ENCODE data around the gene TAF4B. TPM values are rescaled to one million over a fixed set of nuclear protein-coding genes. Genes with fewer than 3 reads are reported as not detected.

Gene TAF4B
- total RNA-seq, 2 experiments from 2014 or later = 6.9 to 9.3 TPM

DNA sequence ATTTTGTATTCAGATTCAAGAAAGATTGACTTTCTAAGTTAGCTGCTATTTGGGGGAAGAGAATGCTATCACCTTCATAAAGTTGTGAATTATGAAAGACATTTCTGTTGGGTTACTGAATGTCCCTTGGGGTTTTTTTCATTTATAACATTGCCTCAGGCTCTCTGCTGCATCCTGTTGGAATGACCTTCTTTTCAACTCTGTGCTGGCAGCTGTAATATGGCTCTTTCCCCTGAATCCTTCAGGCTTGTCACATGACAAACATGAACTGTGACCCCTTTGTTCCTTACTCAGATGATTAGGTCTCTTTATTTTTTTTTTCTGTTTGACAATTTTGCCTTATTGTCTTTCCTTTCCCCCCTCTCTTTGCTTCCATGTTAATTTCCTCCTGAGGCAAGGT, 159.8 kb downstream of the TAF4B start:
- no peaks in the 10 kb centered on the region for H3K4me1 Mint-ChIP-seq
- peaks cover 6% of the 10 kb centered on the region for H3K36me3 Mint-ChIP-seq

DNA sequence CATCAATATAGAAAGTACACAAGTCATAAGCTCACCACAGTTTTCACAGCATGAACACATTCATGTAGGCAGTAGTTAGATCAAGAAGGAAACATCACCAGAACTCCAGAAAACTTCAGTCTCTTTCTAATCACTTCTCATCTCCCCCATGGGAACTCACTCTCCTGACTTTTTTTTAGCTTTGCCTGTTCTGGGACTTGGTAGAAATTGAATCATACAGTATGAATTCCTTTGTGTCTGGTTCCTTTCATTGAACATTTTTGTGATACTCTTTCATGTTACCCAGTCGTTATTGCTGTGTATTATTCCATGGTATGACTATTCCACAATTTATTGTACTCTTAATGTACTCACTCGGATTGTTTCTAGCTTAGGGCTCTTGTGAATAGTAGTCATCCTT, 160.2 kb downstream of the TAF4B start:
- no peaks in the 10 kb centered on the region for H3K4me1 Mint-ChIP-seq
- H3K27me3 Mint-ChIP-seq = no peaks in the 10 kb centered on the region
- peaks cover 6% of the 10 kb centered on the region for H3K36me3 Mint-ChIP-seq
- ATAC-seq (no peak), DNase-seq (no peak)
- no peak overlapping the region for H3K27ac Mint-ChIP-seq
- CTCF ChIA-PET = no interaction called here
- no peak overlapping the region for H3K4me3 Mint-ChIP-seq
- no peaks in the 10 kb centered on the region for H3K9me3 Mint-ChIP-seq (ENCODE audit: low read depth)

More for the DNA sequence above, 159.8 kb downstream of the TAF4B start:
- H3K27me3 Mint-ChIP-seq = no peaks in the 10 kb centered on the region
- H3K9me3 Mint-ChIP-seq (ENCODE audit: low read depth) = no peaks in the 10 kb centered on the region
- H3K27ac Mint-ChIP-seq = no peak overlapping the region
- CTCF ChIA-PET = no interaction called here
- DNase-seq (no peak), ATAC-seq (no peak)
- no peak overlapping the region for H3K4me3 Mint-ChIP-seq

GRCh38 chr18:26394047-26394654, 167.9 kb downstream of the TAF4B start:
- Mint-ChIP-seq H3K27me3 (no peaks in the 10 kb centered on the region), H3K27ac (no peak overlapping the region), H3K4me3 (no peak overlapping the region), H3K4me1 (no peaks in the 10 kb centered on the region), H3K36me3 (peaks cover 6% of the 10 kb centered on the region), H3K9me3 (ENCODE audit: low read depth) (no peaks in the 10 kb centered on the region)
- ATAC-seq (no peak), DNase-seq (no peak)
- CTCF ChIA-PET = interaction anchor here (1.4 kb wide), 1 partner anchor 10 kb away, joined by 4 read pairs; no protein-coding TSS in a partner anchor

DNA sequence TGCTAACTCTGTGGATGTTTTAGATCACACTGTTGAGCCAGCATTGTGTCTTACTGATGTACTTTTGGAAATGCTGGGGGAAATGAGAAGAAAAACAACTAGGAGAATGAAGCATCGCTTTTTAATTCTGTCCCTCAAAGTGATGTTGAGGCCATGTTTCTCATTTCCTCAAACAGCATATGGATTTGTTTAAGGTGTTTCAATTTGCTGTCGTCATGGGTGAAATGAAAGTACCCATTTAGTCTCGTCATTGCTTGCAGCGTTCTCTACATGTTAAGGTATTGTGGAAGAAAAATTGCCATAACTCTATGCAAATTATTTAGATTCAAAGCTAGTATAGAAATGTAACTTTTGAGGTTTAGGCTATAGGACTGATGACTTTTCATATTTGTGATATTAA, 170.8 kb downstream of the TAF4B start:
- Mint-ChIP-seq H3K27me3 (no peaks in the 10 kb centered on the region), H3K27ac (no peak overlapping the region), H3K36me3 (no peaks in the 10 kb centered on the region), H3K4me3 (no peak overlapping the region), H3K4me1 (no peaks in the 10 kb centered on the region), H3K9me3 (ENCODE audit: low read depth) (no peaks in the 10 kb centered on the region)
- DNase-seq = no peak
- CTCF ChIA-PET = no interaction called here
- ATAC-seq = no peak

DNA sequence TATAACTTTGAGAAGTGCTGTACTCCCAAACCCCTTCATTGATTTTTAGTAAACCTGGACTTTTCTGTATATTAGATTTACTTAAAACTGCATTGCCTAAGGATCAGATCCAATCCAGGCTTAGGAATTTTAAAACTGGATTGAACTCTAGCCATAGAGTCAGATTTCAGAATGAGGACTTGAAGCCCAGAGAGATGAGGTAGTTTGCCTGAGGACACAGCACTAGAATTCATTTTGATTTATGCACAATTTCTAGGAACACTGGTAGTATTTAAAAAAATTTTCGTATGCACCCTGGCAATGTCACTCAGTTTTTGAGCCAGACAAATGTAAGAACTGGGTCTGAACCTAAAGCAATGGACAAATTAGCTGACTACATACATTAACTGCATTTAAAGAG, 177.2 kb downstream of the TAF4B start:
- H3K27me3 Mint-ChIP-seq = no peaks in the 10 kb centered on the region
- CTCF ChIA-PET = interaction anchor here (1.5 kb wide), 1 partner anchor 19 kb away, joined by 7 read pairs; no protein-coding TSS in a partner anchor
- H3K4me1 Mint-ChIP-seq = no peaks in the 10 kb centered on the region
- ATAC-seq (no peak), DNase-seq (no peak)
- H3K4me3 Mint-ChIP-seq = no peak overlapping the region
- H3K9me3 Mint-ChIP-seq (ENCODE audit: low read depth) = no peaks in the 10 kb centered on the region
- H3K27ac Mint-ChIP-seq = no peak overlapping the region
- no peaks in the 10 kb centered on the region for H3K36me3 Mint-ChIP-seq

GRCh38 chr18:26405190-26405801, 179.1 kb downstream of the TAF4B start:
- CTCF ChIA-PET = interaction anchor here (1.5 kb wide), 1 partner anchor 21 kb away, joined by 7 read pairs; no protein-coding TSS in a partner anchor

GRCh38 chr18:26406324-26406723, 180.1 kb downstream of the TAF4B start:
- no peaks in the 10 kb centered on the region for H3K36me3 Mint-ChIP-seq
- ATAC-seq (no peak), DNase-seq (no peak)
- no peak overlapping the region for H3K27ac Mint-ChIP-seq
- H3K4me3 Mint-ChIP-seq = no peak overlapping the region
- H3K27me3 Mint-ChIP-seq = no peaks in the 10 kb centered on the region
- H3K4me1 Mint-ChIP-seq = no peaks in the 10 kb centered on the region
- CTCF ChIA-PET = no interaction called here
- H3K9me3 Mint-ChIP-seq (ENCODE audit: low read depth) = no peaks in the 10 kb centered on the region

More at GRCh38 chr18:26405190-26405801, 179.1 kb downstream of the TAF4B start:
- Mint-ChIP-seq H3K4me3 (no peak overlapping the region), H3K36me3 (no peaks in the 10 kb centered on the region), H3K27me3 (no peaks in the 10 kb centered on the region), H3K4me1 (no peaks in the 10 kb centered on the region), H3K9me3 (ENCODE audit: low read depth) (no peaks in the 10 kb centered on the region), H3K27ac (no peak overlapping the region)
- no peak for ATAC-seq
- no peak for DNase-seq

GRCh38 chr18:26406854-26407517, 180.7 kb downstream of the TAF4B start:
- H3K27me3 Mint-ChIP-seq = no peaks in the 10 kb centered on the region
- no peaks in the 10 kb centered on the region for H3K9me3 Mint-ChIP-seq (ENCODE audit: low read depth)
- no peaks in the 10 kb centered on the region for H3K36me3 Mint-ChIP-seq
- CTCF ChIA-PET = no interaction called here
- DNase-seq (no peak), ATAC-seq (no peak)
- H3K4me1 Mint-ChIP-seq = no peaks in the 10 kb centered on the region
- no peak overlapping the region for H3K4me3 Mint-ChIP-seq
- H3K27ac Mint-ChIP-seq = no peak overlapping the region

DNA sequence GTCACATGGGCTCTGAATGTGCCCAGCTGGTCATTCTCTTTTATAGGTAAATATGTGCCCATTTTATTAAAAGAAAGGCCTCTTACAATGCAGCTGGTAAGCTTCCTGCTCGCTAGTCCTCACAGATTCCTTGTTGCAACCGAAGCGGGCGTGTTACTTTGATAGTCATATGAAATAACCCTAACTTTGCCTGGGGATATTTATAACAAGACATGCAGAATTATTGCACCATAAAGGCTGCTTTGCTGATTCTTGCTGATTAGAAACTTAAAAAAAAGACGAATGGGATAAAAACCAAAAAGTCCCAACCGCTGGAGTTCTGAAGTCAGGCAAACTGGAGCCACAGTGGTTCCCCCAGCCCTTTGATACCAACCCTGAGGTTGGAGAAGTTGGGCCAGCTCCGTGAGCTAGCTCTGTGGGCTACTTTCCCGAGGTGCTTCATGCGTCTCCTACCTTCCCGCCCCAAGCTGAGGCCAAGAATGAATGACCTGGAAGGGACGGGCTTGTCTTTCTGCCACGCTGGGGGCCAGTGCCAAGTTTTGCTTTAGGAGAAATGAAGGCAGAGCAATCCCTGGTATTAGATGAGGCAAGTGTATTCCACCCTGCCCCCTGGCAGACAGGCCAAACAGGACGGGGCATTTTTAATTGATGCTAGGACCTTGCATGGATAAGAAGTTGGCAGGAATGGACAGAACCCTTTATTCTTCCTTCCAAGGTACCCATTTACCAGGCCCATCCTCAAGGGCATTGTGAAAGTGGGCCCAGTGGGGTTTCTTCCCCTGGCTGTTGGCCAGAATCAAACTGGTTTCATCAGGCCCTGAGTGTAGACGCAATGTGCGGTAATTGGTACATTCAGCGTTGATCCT, 181.7 kb downstream of the TAF4B start:
- DNase-seq (no peak), ATAC-seq (no peak)
- Mint-ChIP-seq H3K27ac (no peak overlapping the region), H3K36me3 (no peaks in the 10 kb centered on the region), H3K4me3 (no peak overlapping the region), H3K4me1 (no peaks in the 10 kb centered on the region), H3K9me3 (ENCODE audit: low read depth) (no peaks in the 10 kb centered on the region), H3K27me3 (no peaks in the 10 kb centered on the region)
- CTCF ChIA-PET = no interaction called here

DNA sequence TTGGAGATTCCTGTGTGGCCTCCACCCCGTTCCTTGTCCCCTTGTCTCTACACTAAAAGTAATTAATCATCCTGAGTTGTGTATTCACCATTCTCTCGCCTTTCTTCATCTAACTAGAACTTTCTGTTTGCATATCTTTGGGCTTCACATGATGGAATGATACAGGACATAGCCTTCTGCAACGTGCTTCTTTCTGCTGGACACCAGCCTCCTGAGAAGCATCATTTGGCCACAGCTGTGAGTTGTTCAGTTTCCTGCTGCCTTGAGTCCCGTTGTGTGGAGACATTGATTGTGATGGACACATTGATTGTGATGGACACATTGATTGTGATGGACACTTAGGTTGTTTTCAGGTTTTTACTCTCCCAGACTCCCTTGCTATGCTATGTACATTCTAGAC, 182.8 kb downstream of the TAF4B start:
- ATAC-seq (no peak), DNase-seq (no peak)
- CTCF ChIA-PET = no interaction called here
- Mint-ChIP-seq H3K4me3 (no peak overlapping the region), H3K27ac (no peak overlapping the region), H3K27me3 (no peaks in the 10 kb centered on the region), H3K9me3 (ENCODE audit: low read depth) (no peaks in the 10 kb centered on the region), H3K36me3 (no peaks in the 10 kb centered on the region), H3K4me1 (no peaks in the 10 kb centered on the region)

DNA sequence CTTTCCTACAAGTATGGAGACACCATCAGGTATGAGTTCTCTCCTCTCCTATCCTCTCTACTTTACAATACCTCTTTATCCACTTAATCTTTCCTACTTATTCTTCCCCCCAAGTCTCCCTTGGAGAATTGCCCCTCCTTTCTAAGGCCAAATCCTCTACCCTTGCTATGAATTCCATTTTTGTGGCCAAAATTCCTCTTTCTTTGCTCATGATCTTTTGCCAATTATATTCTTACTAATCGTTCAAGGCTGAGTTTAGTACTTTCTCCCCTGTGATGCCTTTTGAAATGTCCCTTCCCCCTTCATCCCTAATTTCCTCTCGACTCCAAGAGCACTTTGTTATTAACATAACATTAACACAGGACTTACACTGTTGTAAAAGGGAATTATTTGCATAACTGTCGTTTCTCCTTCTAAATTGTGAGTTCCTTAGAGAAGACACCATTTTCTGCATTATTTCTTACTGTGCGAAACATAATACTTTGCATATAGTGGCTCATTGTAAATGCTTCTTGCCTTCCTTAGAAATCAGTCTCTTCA, 188.7 kb downstream of the TAF4B start:
- H3K27me3 Mint-ChIP-seq = no peaks in the 10 kb centered on the region
- H3K4me1 Mint-ChIP-seq = no peaks in the 10 kb centered on the region
- H3K27ac Mint-ChIP-seq = no peak overlapping the region
- H3K4me3 Mint-ChIP-seq = no peak overlapping the region
- ATAC-seq = no peak
- no peaks in the 10 kb centered on the region for H3K9me3 Mint-ChIP-seq (ENCODE audit: low read depth)
- CTCF ChIA-PET = no interaction called here
- DNase-seq = no peak
- H3K36me3 Mint-ChIP-seq = no peaks in the 10 kb centered on the region

- Mint-ChIP-seq H3K4me3 (no peak overlapping the region), H3K4me1 (no peaks in the 10 kb centered on the region), H3K36me3 (no peaks in the 10 kb centered on the region), H3K27me3 (no peaks in the 10 kb centered on the region), H3K27ac (no peak overlapping the region), H3K9me3 (ENCODE audit: low read depth) (no peaks in the 10 kb centered on the region)
- DNase-seq (no peak), ATAC-seq (no peak)
- CTCF ChIA-PET = interaction anchor here (1.3 kb wide), 1 partner anchor 10 kb away, joined by 3 read pairs; no protein-coding TSS in a partner anchor
Observed at GRCh38 chr18:26415631-26416030, 189.4 kb downstream of the TAF4B start.

DNA sequence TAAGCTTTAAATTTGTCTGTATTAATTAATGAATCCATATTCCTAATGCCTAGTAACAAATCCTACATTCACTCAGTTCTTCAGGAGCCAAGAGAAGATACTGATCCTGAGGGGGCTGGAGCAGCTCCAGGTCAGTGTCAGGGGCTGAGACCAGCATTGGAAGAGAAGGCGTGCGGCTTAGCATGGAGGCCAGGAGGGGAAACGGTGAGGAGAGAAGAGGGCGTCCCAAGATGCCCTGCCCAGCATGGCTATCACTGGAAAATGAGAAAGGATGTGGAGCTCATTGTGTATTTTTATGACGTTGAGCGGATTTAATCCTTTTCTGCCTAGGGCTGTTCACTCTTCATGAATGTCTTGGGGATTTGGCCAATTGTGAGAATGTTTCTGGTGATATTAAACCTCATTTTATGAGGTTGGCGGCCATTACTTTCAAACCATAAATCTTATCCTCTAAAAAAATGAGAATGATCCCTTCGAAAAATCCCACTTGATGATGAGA, 190.5 kb downstream of the TAF4B start:
- no peaks in the 10 kb centered on the region for H3K9me3 Mint-ChIP-seq (ENCODE audit: low read depth)
- DNase-seq (no peak), ATAC-seq (no peak)
- CTCF ChIA-PET = interaction anchor here (1.3 kb wide), 1 partner anchor 9 kb away, joined by 3 read pairs; no protein-coding TSS in a partner anchor
- H3K4me3 Mint-ChIP-seq = no peak overlapping the region
- no peaks in the 10 kb centered on the region for H3K27me3 Mint-ChIP-seq
- no peak overlapping the region for H3K27ac Mint-ChIP-seq
- no peaks in the 10 kb centered on the region for H3K36me3 Mint-ChIP-seq
- no peaks in the 10 kb centered on the region for H3K4me1 Mint-ChIP-seq

Measured in activated CD8-positive, alpha-beta memory T cell treated with anti-CD3 and anti-CD28 coated beads, Interleukin-2, amount 10 ng/mL, durations not matched to agents 7 days and 5 days (primary cell).